Measurements from ENCODE around the gene CHCHD6.

Gene CHCHD6

GRCh38 chr3:126889276-126890201 lies 185.5 kb downstream of the CHCHD6 start:
- ChIA-PET CTCF (no interaction called here), POLR2A (no interaction called here)
- TF ChIP-seq LEF1 (IDR thresholded peaks at IDR 0.05; ENCODE audit: borderline replicate concordance) (no peak), NFRKB (IDR thresholded peaks at IDR 0.05) (no peak), SUZ12 (IDR thresholded peaks at IDR 0.05) (no peak), FOXA1 (IDR thresholded peaks at IDR 0.05) (no peak), L3MBTL2 (conservative IDR thresholded peaks at IDR 0.05) (no peak), ARNT (IDR thresholded peaks at IDR 0.05) (no peak), FOXM1 (IDR thresholded peaks at IDR 0.05; ENCODE audit: borderline replicate concordance) (no peak), FOXK2 (IDR thresholded peaks at IDR 0.05) (no peak), SP1 (IDR thresholded peaks at IDR 0.05) (no peak), BHLHE40 (IDR thresholded peaks at IDR 0.05; ENCODE audit: borderline replicate concordance) (no peak), ELF4 (IDR thresholded peaks at IDR 0.05) (no peak), HDGF (IDR thresholded peaks at IDR 0.05; ENCODE audit: borderline replicate concordance) (no peak), TARDBP (IDR thresholded peaks at IDR 0.05) (no peak), ZNF384 (IDR thresholded peaks at IDR 0.05) (no peak)
- no peak for DNase-seq (ENCODE audit: extremely low spot score)

- DNase-seq (ENCODE audit: extremely low spot score) = no peak
- CTCF ChIA-PET = no interaction called here
- TF ChIP-seq L3MBTL2 (conservative IDR thresholded peaks at IDR 0.05) = no peak
- POLR2A ChIA-PET = no interaction called here
These were observed 187.1 kb downstream of the CHCHD6 start for GRCh38 chr3:126891141-126891540.

DNA sequence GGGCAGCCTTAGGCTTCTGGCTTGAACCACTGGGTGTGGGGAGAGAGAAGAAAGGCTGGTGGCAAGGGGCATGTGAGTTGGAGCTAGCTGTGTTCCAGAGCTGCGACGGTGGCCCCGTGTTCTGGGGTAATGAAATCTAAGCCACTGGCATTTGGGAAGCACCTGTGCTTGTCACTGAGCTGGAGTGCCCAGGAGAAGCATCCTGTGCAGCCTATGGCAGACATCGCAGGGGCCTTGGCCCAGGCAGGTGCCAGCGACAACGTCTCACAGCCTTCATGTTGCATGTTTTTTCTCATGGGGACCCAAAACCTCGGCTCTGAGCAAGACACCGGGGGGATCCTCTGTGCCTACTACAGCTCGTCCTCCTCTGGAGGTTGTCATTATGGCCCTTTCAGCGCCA lies 187.8 kb downstream of the CHCHD6 start:
- DNase-seq (ENCODE audit: extremely low spot score) = no peak
- POLR2A ChIA-PET = no interaction called here
- no peak for TF ChIP-seq SP1 (IDR thresholded peaks at IDR 0.05)
- TF ChIP-seq BHLHE40 (IDR thresholded peaks at IDR 0.05; ENCODE audit: borderline replicate concordance) = no peak
- TF ChIP-seq SUZ12 (IDR thresholded peaks at IDR 0.05) = no peak
- TF ChIP-seq FOXK2 (IDR thresholded peaks at IDR 0.05) = no peak
- TF ChIP-seq NFRKB (IDR thresholded peaks at IDR 0.05) = no peak
- no peak for TF ChIP-seq PKNOX1 (IDR thresholded peaks at IDR 0.05)
- TF ChIP-seq TARDBP (IDR thresholded peaks at IDR 0.05) = no peak
- no peak for TF ChIP-seq L3MBTL2 (conservative IDR thresholded peaks at IDR 0.05)
- TF ChIP-seq LEF1 (IDR thresholded peaks at IDR 0.05; ENCODE audit: borderline replicate concordance) = no peak
- no peak for TF ChIP-seq HDGF (IDR thresholded peaks at IDR 0.05; ENCODE audit: borderline replicate concordance)
- no peak for TF ChIP-seq CTBP1 (IDR thresholded peaks at IDR 0.05; ENCODE audit: borderline replicate concordance)
- no peak for TF ChIP-seq ELF4 (IDR thresholded peaks at IDR 0.05)
- no peak for TF ChIP-seq ZNF384 (IDR thresholded peaks at IDR 0.05)
- no peak for TF ChIP-seq FOXM1 (IDR thresholded peaks at IDR 0.05; ENCODE audit: borderline replicate concordance)
- no peak for TF ChIP-seq ARNT (IDR thresholded peaks at IDR 0.05)
- TF ChIP-seq FOXA1 (IDR thresholded peaks at IDR 0.05) = no peak
- CTCF ChIA-PET = interaction anchor here (0.7 kb wide), 1 partner anchor 140 kb away, joined by 3 read pairs; no protein-coding TSS in a partner anchor

DNA sequence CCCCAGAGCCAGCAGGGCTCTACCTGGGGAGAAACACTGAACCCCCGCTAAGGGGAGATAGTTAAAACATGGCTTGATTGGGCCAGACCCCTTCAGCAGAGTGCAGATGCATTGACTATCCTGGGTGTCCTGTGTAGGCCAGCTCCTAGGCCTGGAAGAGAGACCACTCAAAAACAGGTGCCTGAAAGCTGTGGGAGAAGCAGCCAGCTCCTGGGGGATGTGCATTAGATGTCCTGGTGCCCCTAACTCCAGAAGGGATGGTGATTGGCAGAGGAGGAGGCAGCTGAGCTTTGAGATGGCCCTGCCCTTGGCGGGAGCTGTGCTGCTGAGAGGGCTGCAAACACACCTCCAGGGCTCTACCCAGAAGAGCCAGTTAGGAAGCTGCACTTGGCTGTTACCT lies 189.6 kb downstream of the CHCHD6 start:
- ChIA-PET CTCF (no interaction called here), POLR2A (no interaction called here)
- TF ChIP-seq ARNT (IDR thresholded peaks at IDR 0.05) (no peak), TARDBP (IDR thresholded peaks at IDR 0.05) (no peak)
- DNase-seq (ENCODE audit: extremely low spot score) = no peak

DNA sequence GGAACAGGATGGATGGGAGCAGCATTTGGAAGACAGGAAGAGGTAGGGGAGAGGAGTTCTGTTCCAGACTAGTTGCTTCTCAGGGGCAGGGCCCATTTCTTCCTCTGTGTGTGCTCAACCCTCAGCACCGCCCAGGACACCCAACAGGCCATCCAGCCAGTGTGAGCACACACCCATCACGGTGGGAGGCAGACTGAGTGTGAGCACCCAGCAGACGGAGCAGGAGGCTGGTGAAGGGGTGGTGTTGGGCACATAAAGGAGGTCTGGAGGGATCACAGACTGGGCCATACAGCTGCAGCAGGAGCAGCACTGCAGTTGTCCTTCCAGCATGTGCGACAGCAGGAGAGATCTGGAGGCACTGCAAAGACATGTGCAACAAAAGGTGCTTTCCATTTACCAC lies 190.4 kb downstream of the CHCHD6 start:
- CTCF ChIA-PET = no interaction called here
- no peak for TF ChIP-seq SUZ12 (IDR thresholded peaks at IDR 0.05)

DNA sequence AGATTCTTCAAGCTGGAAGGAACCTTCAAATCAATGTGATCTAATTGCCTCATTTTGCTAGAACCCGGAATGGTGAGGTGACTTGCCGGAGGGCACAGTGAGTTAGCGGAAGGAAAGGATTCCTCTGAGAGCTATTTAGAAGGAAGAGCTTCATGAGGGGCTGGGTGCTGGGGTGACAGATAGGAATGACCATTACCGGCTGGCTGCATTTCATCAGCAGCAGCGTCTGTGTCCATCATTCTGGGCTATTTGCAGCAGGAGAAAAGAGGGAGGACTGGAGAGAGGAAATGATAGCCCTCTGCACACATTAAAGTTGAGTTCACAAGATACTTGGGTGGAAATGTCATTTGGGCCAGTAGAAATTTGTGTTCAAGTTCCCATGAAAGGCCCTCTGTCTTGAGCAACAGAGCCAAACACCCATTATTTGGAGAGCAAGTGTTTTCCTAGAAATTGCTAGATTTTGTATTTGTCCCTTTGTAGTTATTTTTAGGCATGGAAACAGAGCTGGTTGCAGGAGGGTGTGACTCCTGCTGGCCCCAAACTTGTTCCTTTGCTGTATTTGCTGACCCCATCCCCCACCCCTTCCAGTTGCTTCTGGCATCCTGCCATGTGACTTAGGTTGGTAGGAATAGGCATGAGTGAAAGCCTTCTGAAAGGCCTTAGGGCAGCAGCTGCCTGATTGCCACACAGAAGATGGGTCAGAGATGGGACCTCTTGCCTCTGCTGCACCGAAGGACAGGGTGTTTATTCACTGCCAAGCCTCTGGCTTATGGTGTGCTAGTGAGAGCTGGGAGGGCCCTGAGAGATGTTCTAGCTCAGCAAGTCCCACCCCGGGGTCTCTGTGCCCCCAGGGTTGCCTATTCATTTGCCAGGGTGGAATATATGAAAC lies 191.4 kb downstream of the CHCHD6 start:
- DNase-seq (ENCODE audit: extremely low spot score) = no peak

More for the DNA sequence above, 190.4 kb downstream of the CHCHD6 start:
- DNase-seq (ENCODE audit: extremely low spot score) = no peak
- POLR2A ChIA-PET = no interaction called here

DNA sequence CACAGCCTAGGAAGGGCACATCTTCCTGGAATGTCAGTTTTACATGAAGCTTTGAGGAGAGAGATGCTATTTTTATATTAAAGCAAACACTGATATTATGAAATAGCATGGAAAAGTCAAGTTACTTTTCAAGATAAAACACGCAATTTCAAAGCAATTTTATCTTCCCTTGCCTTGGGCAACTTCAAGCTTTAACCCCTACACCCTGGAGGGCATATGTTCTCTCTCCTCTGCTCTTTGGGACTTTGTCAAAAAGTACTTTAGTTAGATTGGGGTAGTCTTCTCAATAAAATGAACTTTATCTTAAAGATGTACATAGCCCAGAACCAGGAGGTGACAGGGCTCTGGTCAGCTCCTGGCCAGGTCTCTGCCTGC lies 192.0 kb downstream of the CHCHD6 start:
- DNase-seq (ENCODE audit: extremely low spot score) = no peak
- no peak for TF ChIP-seq NFRKB (IDR thresholded peaks at IDR 0.05)
- TF ChIP-seq BHLHE40 (IDR thresholded peaks at IDR 0.05; ENCODE audit: borderline replicate concordance) = no peak
- no peak for TF ChIP-seq ELF4 (IDR thresholded peaks at IDR 0.05)
- no peak for TF ChIP-seq L3MBTL2 (conservative IDR thresholded peaks at IDR 0.05)
- no peak for TF ChIP-seq PKNOX1 (IDR thresholded peaks at IDR 0.05)
- no peak for TF ChIP-seq CTBP1 (IDR thresholded peaks at IDR 0.05; ENCODE audit: borderline replicate concordance)
- TF ChIP-seq FOXA1 (IDR thresholded peaks at IDR 0.05) = no peak
- TF ChIP-seq LEF1 (IDR thresholded peaks at IDR 0.05; ENCODE audit: borderline replicate concordance) = no peak
- TF ChIP-seq ARNT (IDR thresholded peaks at IDR 0.05) = no peak
- TF ChIP-seq FOXM1 (IDR thresholded peaks at IDR 0.05; ENCODE audit: borderline replicate concordance) = no peak
- POLR2A ChIA-PET = no interaction called here
- CTCF ChIA-PET = no interaction called here

More for the DNA sequence above, 191.4 kb downstream of the CHCHD6 start:
- ChIA-PET POLR2A (no interaction called here), CTCF (no interaction called here)
- TF ChIP-seq TARDBP (IDR thresholded peaks at IDR 0.05) (no peak), ARNT (IDR thresholded peaks at IDR 0.05) (no peak), FOXM1 (IDR thresholded peaks at IDR 0.05; ENCODE audit: borderline replicate concordance) (no peak), ZNF384 (IDR thresholded peaks at IDR 0.05) (no peak), L3MBTL2 (conservative IDR thresholded peaks at IDR 0.05) (no peak), CTBP1 (IDR thresholded peaks at IDR 0.05; ENCODE audit: borderline replicate concordance) (no peak), FOXA1 (IDR thresholded peaks at IDR 0.05) (no peak), ELF4 (IDR thresholded peaks at IDR 0.05) (no peak)

Measured in HEK293T (cell line).